Medulla oblongata (tissue), 1 donor: ENCODE measurements around the gene COG4.
"Not testable (repeated sequence)": the region's sequence is repeated elsewhere in the genome, so short reads cannot be mapped to it uniquely, and the experiment has no call there.

Experiments
- DNase-seq: peaks from one replicate; pipeline ENCODE4 v3.0.0-alpha.2; 2015; ENCODE audit errors: extremely low spot score

COG4 gene

GRCh38 chr16:70457446-70458166 lies 65.7 kb downstream of the COG4 start:
- no peak for DNase-seq

- no peak for DNase-seq
Observed at GRCh38 chr16:70455910-70456309, 67.4 kb downstream of the COG4 start.

GRCh38 chr16:70454222-70455034 lies 68.9 kb downstream of the COG4 start, which contains the start of gene FCSK:
FCSK (plus strand) TSS chr16:70454595; CDS start chr16:70463191, 8,596 bp downstream.
- peak; percentile 81 for DNase-seq

- peak; percentile 65 for DNase-seq
Observed at GRCh38 chr16:70453892-70454221, 69.5 kb downstream of the COG4 start.

GRCh38 chr16:70453117-70453891 lies 70.0 kb downstream of the COG4 start:
- no peak for DNase-seq

GRCh38 chr16:70451004-70451340 lies 72.4 kb downstream of the COG4 start:
- DNase-seq: not testable (repeated sequence)

- not testable (repeated sequence) for DNase-seq
Observed at GRCh38 chr16:70450142-70451003, 73.0 kb downstream of the COG4 start.

- no peak for DNase-seq
Observed at GRCh38 chr16:70448075-70448474, 75.3 kb downstream of the COG4 start.

GRCh38 chr16:70444249-70445063 lies 78.9 kb downstream of the COG4 start:
- peak; percentile 24 for DNase-seq

GRCh38 chr16:70442344-70442743 lies 81.0 kb downstream of the COG4 start:
- no peak for DNase-seq

GRCh38 chr16:70441406-70441990 lies 81.9 kb downstream of the COG4 start:
- no peak for DNase-seq

GRCh38 chr16:70440009-70440692 lies 83.2 kb downstream of the COG4 start:
- no peak for DNase-seq

GRCh38 chr16:70438969-70439862 lies 84.1 kb downstream of the COG4 start, which contains the start of gene ST3GAL2:
ST3GAL2 (minus strand) TSS chr16:70439100; CDS start chr16:70398530, 40,570 bp downstream.
- peak; percentile 98 for DNase-seq

- DNase-seq: no peak
Observed at GRCh38 chr16:70438585-70438968, 84.8 kb downstream of the COG4 start.

- DNase-seq: no peak
Observed at GRCh38 chr16:70437582-70438557, 85.5 kb downstream of the COG4 start.

- no peak for DNase-seq
Observed at GRCh38 chr16:70437017-70437581, 86.3 kb downstream of the COG4 start.
